ENCODE measurements around the gene ONECUT3.

DNA sequence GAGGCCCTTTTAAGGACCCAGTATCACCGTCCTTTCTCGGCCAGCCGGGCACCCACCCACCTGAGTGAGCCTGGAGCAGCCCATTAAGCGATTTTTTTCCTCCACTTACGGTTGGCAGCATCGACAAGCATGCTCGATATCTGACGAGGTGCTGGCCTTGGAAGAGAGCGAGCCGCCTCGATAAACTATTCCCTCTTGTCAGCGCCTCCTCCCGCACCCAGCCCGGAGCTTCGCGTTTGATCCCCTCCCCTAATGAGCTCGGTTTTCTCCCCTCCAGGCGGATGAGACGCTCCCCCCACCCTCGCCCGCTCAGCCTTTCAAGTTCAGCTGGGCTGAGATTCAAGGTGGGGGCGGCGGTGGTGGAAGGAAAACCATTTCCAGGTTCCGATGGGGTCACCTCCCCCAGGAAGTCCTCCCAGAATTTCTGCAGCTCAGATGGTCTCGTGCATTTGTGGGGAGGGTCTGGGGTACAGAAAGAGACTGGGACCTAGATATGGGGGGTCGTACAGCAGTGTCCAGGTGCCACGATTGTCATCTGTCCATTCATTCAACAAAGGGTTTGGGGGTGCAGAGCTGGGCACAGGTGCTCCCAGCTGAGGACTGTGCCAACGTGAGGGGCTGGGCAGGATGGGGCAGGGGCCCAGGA, 18.9 kb upstream of the ONECUT3 start:
- TF ChIP-seq, protein P1, sequence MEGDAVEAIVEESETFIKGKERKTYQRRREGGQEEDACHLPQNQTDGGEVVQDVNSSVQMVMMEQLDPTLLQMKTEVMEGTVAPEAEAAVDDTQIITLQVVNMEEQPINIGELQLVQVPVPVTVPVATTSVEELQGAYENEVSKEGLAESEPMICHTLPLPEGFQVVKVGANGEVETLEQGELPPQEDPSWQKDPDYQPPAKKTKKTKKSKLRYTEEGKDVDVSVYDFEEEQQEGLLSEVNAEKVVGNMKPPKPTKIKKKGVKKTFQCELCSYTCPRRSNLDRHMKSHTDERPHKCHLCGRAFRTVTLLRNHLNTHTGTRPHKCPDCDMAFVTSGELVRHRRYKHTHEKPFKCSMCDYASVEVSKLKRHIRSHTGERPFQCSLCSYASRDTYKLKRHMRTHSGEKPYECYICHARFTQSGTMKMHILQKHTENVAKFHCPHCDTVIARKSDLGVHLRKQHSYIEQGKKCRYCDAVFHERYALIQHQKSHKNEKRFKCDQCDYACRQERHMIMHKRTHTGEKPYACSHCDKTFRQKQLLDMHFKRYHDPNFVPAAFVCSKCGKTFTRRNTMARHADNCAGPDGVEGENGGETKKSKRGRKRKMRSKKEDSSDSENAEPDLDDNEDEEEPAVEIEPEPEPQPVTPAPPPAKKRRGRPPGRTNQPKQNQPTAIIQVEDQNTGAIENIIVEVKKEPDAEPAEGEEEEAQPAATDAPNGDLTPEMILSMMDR (IDR thresholded peaks at IDR 0.05; ENCODE audit: low read depth, low read length), result no peak
- no peak for TF ChIP-seq EZH2phosphoT487 (IDR thresholded peaks at IDR 0.05; ENCODE audit: low read depth)
